ENCODE results near the gene SYNE1.

DNA sequence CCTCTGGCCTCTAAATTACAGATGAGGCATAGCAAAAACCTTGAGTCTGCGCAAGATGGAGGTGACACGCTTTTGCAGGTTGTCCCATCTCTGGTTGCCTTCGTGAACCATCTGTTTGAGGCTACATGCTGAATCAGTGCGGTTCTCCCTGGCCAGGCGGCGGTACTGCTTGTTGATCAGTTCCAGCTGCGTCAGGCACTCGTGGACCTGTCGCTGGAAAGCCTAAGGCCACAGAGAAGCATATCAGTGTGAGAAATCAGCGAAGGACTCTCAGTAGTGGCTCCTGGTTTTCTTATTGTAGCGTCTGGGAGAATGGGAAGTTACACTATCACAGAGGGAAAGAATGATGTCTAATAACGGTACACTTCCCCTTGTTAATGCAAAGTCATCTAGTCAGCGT is 485.2 kb downstream of the SYNE1 start:
- TF ChIP-seq POLR2A (IDR thresholded peaks at IDR 0.05) (no peak), CTCF (IDR thresholded peaks at IDR 0.05) (no peak)
